HG03378 (cell line): ENCODE data around the gene TM2D1.

Experiments
- ATAC-seq: cut with Tn5 transposase; IDR thresholded peaks from one replicate; pipeline ENCODE4 v1.9.1; 2021; ENCODE audit warnings: mild to moderate bottlenecking, moderate library complexity; ENCODE audit not compliant: unreplicated experiment

Gene TM2D1

DNA sequence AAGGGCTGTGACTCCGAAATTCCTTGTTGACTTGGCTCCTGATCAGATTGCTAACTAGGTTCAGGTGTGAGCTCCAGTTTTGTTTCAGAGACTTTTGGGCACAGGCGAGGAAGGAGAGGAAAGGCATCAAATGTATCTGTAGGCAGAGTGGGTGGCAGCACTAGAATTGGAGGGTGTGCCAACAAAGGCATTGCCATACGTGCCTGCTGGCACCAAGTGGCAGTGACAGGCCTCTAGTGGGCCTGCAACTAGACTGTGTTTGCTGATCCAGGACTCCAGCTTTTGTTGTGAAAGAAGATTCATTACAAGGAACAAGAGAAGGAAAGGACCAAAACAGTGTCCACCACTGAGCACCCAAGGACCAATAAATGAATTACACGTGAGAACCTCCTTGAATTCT lies 79.5 kb downstream of the TM2D1 start:
- ATAC-seq = no peak

DNA sequence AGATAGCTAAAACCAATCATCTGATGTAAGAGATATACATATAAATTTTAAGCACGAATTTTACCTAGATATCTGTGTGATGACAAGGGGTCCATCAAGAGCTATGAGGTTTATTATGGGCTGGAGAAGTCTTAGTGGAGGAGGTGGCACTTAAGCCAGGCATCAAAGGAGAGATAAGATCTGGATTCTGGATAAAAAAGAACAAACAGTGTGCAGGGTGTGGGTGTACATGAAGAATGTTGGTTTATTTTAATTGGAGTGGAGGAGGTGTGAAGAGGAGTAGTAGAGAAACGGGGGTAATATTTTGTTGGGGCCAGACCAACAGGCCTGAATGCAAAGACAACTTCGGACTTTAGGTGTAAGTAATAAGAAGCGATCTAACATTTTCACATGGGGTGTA lies 80.6 kb downstream of the TM2D1 start:
- ATAC-seq = no peak

DNA sequence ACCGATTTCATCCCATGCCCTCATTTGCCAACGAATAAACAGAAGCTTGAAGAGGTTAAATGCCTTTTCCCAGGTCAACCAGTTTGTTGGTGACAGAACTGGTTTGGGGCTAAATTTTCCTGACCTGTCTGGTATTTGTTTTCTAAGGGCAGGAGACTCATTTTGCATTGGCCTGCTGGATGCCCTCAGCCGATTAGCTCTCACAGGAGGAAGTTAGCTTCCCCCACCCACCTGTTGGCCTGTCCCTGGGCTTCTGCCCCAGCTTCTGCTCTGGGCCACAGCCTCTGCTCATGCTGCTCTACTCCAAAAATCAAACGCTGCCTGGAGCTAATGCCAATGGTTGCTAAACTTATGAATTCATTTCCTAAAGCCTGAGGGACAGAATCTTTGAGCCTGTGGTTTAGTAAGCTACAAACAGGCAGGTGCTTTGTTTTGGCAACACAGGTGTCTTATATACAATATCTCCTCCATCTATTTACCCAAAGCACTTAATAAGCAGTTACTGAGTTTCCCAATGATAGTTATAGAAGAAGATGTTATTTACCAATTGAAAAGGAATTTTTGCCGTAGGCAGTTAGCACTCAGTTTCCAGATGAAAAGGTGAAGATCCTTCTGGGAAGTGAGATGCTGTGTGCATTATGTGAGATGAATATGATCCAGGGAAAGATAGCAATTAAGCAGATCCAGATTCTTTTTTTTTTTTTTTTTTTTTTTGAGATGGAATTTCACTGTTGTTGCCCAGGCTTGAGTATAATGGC lies 82.3 kb downstream of the TM2D1 start:
- ATAC-seq = no peak

DNA sequence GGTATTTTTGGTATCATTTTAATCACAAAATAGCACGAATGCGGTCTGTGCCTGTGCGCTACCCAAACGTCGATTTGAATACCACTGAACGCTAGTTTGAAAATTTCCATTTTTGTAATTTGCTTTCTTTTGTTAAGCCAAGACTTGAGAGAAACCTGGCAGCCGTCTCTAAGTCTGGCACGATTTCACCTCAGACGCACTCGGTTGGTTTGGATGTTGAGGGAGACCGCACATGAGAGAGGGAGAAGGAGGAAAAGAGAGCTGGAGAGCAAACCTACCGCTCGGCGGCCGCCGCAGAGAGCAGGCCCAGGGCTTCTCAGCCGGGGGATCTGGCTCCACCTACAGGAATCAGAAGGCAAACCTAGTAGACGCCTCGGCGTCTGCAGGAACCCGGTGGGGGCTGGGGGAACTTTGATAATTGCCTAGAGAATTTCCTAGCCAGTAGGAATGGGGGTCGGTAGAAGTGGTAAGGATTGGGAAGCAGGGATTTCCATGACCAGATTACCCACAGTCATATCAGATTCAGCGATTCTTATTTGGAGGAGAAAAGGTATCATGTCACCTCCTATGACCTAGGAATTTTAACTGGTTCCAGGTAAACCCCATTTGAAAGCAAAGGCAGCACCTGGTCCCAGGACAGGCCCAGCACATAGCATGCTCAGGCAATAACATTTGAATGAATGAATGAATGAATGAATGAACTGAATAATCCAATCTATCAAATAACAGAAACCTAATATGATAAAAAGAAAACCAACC lies 83.2 kb downstream of the TM2D1 start:
- ATAC-seq = peak; percentile 72

DNA sequence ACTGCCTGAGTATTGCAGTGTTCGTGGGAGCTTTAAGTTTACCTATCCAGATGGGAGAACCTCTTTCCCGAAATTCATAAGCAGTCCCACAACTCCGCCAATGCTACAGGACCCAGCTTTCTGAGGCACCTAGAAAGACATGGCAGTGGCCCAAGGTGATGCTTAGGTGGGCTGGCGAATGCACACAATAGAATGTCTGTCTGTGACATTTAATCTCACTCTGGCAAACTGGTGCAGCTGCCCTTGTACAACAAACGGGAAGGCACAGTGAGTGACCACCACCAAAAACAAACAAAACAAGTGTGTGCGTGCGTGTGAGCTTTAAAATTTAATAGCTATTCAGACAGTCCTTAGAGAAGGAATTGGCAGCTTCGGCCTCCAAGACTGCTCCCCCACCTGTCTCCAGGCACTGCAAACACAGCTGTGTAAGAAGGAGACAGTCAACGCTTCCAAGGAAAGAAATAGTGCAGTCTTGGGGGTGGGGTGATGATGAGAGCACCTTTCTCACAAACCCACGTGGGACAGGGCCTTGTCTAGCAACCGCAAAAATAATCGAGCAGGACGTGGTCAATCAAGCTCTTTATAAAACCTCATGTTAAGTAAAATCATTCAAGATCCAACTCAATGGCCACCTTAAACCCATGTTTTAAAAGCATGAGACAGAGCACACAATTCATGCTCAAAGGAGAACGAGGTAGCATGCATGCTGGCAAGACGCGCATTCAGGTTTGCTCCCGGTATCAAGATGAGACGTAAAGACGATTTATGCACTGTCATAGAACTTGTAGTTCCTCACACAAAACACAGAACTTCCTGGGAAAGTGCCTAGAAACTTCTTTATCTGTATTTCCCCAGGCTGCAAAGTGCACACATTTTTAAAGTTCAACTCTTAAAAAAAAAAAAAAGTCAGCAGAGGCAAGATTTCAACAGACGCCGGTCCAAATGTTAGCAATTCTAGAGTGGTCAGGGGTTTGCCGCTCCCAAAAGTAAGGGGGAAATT lies 84.1 kb downstream of the TM2D1 start:
- ATAC-seq = no peak

DNA sequence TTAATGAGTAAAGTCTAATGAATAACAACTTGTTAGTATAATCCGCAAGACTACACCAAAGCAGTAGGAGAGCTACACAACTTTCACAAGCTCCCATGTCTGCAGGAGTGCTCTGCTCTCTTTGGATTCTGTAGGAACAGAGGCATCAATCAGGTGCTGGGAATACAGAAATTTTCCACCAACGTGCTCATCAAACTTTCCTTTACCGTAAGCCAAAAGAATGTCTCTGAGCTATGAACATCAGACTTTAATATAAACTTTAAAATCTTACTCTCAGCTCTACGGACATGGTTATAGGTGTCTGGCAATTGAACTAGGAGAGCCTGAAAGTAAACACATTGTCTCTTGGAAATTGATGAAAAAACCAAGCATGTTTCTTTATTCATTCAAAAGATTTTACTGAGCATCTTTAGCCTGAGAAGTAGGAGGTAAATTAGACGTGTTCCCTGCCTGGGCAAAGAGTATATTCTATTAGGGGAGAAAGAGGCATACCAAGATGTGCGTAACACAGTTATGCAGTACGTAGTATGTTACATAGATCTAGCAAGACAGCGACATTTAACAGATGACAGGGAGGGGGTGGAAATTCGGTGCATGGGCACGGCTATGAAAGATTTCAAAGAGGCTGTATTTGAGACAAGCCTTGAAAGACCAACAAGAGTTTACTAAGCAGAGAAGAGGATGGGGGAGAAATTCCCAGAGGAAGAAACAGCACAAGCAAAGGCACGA lies 85.2 kb downstream of the TM2D1 start:
- no peak for ATAC-seq

DNA sequence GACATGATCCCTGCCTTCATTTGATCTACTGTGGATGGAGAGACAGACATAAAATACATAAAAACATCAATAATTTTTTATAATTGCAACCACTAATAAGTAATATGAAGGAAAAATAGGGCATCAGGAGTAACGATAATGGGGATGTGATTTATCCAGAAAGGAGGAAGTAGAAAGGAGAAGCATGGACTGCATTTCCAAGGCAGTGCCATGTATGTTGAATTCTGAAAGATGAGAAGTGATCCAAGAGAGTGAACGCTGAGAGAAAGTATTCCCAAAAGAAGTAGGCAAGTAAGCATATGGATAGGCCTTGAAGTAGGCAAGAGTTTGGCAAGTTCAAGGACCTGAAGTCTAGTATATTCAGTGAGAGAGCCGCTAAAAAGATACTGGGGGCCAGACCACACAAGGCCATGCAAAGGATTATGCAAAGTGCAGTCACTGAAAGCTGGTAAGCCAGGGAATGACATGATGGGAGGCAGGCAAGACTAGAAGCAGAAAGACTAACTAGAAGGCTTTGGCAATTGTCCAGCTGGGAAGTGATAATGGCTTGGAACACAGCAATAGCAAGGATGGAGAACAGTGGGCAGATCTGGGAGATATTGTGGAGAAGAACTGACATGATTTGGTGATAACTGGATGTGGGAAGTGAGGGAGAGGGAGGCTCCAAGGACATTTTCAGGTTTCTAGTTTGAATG lies 85.9 kb downstream of the TM2D1 start:
- ATAC-seq = no peak

DNA sequence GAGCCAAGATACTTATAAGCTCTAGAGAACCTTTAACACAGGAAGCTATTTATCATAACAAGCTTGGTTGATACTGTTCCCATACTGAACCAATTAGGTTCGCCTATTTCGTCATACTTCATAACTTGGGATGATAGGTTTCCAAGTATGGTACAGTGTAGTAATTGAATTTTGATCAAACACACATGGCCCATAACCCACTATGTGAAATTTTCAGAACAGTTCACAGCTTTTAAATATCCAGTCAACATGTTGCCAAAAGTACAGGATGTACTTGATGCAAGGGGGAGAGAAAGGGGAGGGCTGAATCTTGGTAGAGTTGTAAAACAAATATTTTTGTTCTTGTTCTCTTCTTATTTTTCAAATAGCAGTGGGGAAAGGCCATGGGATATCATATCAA lies 86.6 kb downstream of the TM2D1 start:
- no peak for ATAC-seq

DNA sequence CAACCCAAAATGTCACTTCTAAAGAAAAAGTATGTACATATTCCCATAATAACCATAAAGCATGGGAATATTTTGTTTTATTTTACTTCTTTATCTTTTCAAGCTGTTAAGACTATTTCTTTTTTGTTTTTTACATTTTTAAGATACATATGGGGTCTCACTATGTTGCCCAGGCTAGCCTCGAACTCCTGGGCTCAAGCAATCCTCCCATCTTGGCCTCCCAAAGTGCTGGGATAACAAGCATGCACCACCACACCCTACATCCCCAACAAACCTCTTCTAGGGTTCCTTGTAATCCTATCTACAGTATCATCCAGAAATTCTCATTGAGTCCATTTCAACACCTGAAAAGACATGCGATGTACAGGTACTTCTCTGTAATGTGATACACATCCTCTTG lies 87.5 kb downstream of the TM2D1 start:
- ATAC-seq = no peak

DNA sequence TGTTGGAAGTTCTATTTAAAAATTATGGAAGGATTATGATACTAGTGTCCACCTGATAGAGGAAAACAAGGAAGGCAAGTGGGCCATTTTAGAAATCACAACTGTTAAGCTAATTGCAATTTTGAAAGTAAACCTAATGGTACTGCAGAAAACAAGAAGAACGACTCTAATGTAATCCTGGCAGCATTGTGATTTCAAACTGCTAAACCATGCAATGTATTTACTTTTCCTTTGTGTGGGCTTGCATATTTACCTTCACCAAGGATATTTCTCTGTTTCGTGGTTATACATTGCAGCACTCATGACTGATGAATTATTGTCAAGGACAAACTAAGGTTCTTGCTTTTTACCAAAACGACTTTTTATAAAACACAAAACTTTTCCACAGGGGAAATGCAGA lies 88.1 kb downstream of the TM2D1 start:
- no peak for ATAC-seq

DNA sequence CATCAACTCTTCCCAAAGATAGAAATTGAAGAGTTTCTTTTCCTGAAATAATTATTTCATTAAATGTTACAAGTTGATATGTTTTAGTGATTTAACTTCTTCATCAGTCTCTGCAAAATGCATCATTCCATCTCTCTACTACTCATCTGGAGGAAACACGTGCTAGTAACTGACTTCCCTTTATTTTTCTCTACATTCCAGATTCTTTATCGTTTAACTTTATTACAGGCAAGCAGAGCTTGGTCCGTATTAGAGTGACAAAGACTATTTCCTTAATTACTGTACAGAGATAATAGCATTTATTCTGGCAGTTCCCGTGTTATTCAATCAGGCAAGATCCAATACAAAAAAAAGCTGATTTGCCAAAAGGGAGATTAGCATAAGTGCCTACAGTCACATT lies 88.6 kb downstream of the TM2D1 start:
- no peak for ATAC-seq

DNA sequence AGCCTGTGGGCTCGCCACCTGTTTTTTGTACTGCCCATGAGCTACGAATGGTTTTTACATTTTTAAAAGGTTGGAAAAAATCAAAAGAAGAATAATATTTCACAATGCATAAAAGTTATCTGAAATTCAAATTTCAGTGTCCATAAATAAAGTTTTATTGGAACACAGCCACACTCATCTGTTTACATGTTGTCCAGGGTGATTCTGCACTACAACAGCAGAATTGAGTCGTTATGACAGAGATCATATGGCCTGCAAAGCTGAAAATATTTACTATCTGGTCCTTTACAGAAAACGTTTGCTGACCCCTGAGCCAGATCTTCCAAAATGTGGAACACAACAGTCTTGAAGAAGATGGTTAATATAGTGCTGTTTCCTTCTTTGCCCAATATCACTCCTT lies 89.4 kb downstream of the TM2D1 start:
- ATAC-seq = no peak

DNA sequence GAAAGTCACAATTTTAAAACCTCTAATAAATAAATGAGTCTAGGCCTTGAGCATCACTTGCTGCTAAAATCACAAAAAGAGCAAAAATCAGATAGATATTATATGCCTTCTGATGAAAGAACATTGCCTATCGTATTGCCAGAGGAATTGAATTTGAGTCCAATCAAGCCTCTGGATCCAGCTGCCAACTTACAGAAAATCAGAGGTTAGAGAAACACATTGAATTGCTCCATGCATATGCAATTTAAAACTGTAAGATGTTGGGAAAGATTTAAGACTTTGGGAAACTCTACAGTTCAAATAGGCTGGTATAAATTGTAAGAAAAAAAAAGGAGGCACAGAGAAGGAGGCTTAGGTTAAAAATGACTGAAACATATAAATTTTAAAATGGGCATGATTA lies 93.5 kb downstream of the TM2D1 start:
- ATAC-seq = no peak
